Parathyroid adenoma (tissue), 2 donors: ENCODE data around the gene MPHOSPH10.
"Not testable (repeated sequence)": the region's sequence is repeated elsewhere in the genome, so short reads cannot be mapped to it uniquely, and the experiment has no call there.

ENCODE experiments used
- H2AFZ ChIP-seq: fragments of 300-600 bp; sonication (generic); one replicate; pipeline ENCODE4 v1.7.0; 2017; ENCODE audit warnings: antibody characterized with exemption, mild to moderate bottlenecking
- H3K27ac ChIP-seq: fragments of 300-600 bp; sonication (generic); one replicate; pipeline ENCODE4 v1.7.0; 2017
- H3K27me3 ChIP-seq: fragments of 300-600 bp; sonication (generic); one replicate; pipeline ENCODE4 v1.7.0; 2017; ENCODE audit warnings: low read length; ENCODE audit not compliant: control insufficient read depth, insufficient read depth
- H3K36me3 ChIP-seq: fragments of 300-600 bp; sonication (generic); one replicate; pipeline ENCODE4 v1.7.0; 2017; ENCODE audit warnings: low read length; ENCODE audit not compliant: control insufficient read depth, insufficient read depth
- H3K4me1 ChIP-seq: fragments of 300-600 bp; sonication (generic); one replicate; pipeline ENCODE4 v1.7.0; 2017; ENCODE audit warnings: control low read depth
- H3K4me2 ChIP-seq: fragments of 300-600 bp; sonication (generic); one replicate; pipeline ENCODE4 v1.7.0; 2017; ENCODE audit warnings: low read length
- H3K4me3 ChIP-seq: fragments of 300-600 bp; sonication (generic); one replicate; pipeline ENCODE4 v1.7.0; 2017; ENCODE audit warnings: low read depth, low read length
- H3K79me2 ChIP-seq: fragments of 300-600 bp; sonication (generic); one replicate; pipeline ENCODE4 v1.7.0; 2017; ENCODE audit warnings: control low read depth
- H3K9ac ChIP-seq: fragments of 300-600 bp; sonication (generic); one replicate; pipeline ENCODE4 v1.7.0; 2017; ENCODE audit warnings: mild to moderate bottlenecking
- H3K9me3 ChIP-seq: fragments of 300-600 bp; sonication (generic); one replicate; pipeline ENCODE4 v1.7.0; 2017; ENCODE audit warnings: low read length; ENCODE audit not compliant: control insufficient read depth
- CTCF ChIP-seq: fragments of 300-600 bp; sonication (generic); IDR thresholded peaks from one replicate; pipeline ENCODE4 v1.7.0; 2017; ENCODE audit warnings: antibody characterized with exemption, mild to moderate bottlenecking
- donor health status: primary hyperparathyroidism.

MPHOSPH10 gene

GRCh38 chr2:71092491-71093260 lies 37.8 kb upstream of the MPHOSPH10 start:
- not testable (repeated sequence) for H3K9me3 ChIP-seq, H3K27me3 ChIP-seq, H3K4me3 ChIP-seq, H2AFZ ChIP-seq, H3K36me3 ChIP-seq, H3K79me2 ChIP-seq, H3K4me1 ChIP-seq, H3K27ac ChIP-seq, H3K9ac ChIP-seq, H3K4me2 ChIP-seq

DNA sequence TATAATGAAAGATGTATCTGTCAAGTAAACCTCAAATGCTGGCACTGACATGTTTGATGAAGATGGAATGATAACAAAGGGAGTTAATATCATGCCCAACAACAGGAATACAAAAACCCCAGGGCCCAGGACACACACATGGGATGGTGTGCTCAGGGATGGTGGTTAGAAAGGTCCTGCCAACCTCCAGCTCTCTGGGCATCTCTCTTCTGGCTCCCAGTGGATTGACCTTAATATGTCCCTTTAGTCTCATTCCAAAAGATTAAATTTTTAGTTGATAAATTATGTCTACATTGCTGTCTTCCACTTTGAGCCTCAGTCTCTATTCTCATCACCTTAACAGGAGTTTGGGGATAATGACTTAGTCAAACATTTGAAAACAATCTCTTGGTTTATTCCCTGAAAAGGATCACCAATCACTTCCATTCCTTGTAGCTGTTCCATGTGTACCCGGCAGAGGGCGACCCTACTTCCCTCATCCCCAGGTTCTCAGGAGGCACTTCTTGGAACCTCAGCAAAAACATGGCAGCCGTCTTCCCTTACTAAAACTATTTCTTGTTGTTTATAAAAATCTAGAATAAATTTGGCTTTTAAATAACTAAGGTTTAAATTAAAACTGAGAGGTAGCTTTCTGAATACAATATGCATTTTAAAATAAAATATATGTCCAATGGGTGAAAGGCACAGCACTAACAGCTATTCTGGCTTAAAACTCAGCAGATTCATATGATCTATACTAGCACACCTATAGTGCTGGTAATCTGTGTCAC lies 30.1 kb upstream of the MPHOSPH10 start:
- H3K27me3 ChIP-seq: no peaks in the 10 kb centered on the region
- peak; percentile 78 for TF ChIP-seq CTCF
- H3K9me3 ChIP-seq: no peaks in the 10 kb centered on the region
- no peak overlapping the region for H3K27ac ChIP-seq
- H3K4me3 ChIP-seq: no peak overlapping the region
- H3K79me2 ChIP-seq: no peaks in the 10 kb centered on the region
- H3K4me1 ChIP-seq: no peaks in the 10 kb centered on the region
- H2AFZ ChIP-seq: peak overlapping the region; percentile 81
- H3K36me3 ChIP-seq: no peaks in the 10 kb centered on the region
- H3K9ac ChIP-seq: no peak overlapping the region
- H3K4me2 ChIP-seq: peak overlapping the region; percentile 12

DNA sequence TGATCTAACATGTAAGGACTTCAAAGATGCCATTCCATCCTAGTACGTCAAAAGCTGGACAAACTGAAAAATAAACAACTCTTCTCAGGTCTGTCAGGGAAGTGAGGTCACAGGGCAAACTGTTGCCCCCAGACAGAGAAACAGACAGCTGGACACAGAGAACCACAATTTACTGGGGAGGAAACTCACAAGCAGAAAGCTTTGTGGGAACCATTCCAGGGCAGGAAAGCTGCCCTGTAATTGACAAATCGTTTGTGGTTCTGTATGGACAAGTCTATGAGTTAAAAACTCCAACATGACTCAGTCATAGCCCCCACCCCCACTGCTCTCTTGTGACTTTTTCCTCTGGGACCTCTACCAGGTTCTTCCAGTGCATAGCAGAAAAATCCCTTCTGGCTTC lies 28.8 kb upstream of the MPHOSPH10 start:
- H3K79me2 ChIP-seq: no peaks in the 10 kb centered on the region
- H3K36me3 ChIP-seq: no peaks in the 10 kb centered on the region
- H3K27me3 ChIP-seq: no peaks in the 10 kb centered on the region
- no peak overlapping the region for H3K4me3 ChIP-seq
- TF ChIP-seq CTCF: no peak
- no peak overlapping the region for H3K9ac ChIP-seq
- H3K9me3 ChIP-seq: no peaks in the 10 kb centered on the region
- no peak overlapping the region for H3K4me2 ChIP-seq
- no peaks in the 10 kb centered on the region for H3K4me1 ChIP-seq
- no peak overlapping the region for H3K27ac ChIP-seq
- H2AFZ ChIP-seq: no peak overlapping the region

GRCh38 chr2:71102981-71103681 lies 27.3 kb upstream of the MPHOSPH10 start:
- Histone ChIP-seq H3K79me2 (no peaks in the 10 kb centered on the region), H3K9ac (no peak overlapping the region), H3K27me3 (no peaks in the 10 kb centered on the region), H3K9me3 (no peaks in the 10 kb centered on the region), H2AFZ (no peak overlapping the region), H3K27ac (no peak overlapping the region), H3K4me1 (no peaks in the 10 kb centered on the region), H3K4me3 (no peak overlapping the region), H3K4me2 (no peak overlapping the region), H3K36me3 (no peaks in the 10 kb centered on the region)
- TF ChIP-seq CTCF: no peak

DNA sequence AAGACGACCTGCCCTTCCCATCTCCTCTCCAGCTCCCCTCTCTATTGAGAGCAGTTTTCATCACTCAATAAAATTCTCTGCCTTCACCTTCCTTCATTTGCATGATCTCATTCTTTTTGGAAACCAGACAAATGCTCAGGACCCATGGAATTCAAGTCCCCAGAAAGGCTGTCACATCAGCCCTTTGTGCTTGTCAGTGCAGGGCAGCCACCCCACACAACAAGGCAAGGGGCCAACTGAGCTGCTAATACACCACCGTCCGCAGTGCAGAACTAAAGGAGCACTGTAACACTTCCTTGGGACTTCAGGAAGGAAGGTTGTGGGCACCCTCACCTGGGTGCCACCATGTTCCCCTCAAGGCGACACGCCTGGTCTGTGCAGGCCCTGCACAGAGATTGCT lies 26.6 kb upstream of the MPHOSPH10 start:
- H2AFZ ChIP-seq: no peak overlapping the region
- no peak overlapping the region for H3K4me3 ChIP-seq
- no peak overlapping the region for H3K9ac ChIP-seq
- no peak for TF ChIP-seq CTCF
- no peak overlapping the region for H3K27ac ChIP-seq
- no peaks in the 10 kb centered on the region for H3K4me1 ChIP-seq
- H3K9me3 ChIP-seq: no peaks in the 10 kb centered on the region
- H3K4me2 ChIP-seq: no peak overlapping the region
- H3K27me3 ChIP-seq: no peaks in the 10 kb centered on the region
- H3K79me2 ChIP-seq: no peaks in the 10 kb centered on the region
- no peaks in the 10 kb centered on the region for H3K36me3 ChIP-seq

DNA sequence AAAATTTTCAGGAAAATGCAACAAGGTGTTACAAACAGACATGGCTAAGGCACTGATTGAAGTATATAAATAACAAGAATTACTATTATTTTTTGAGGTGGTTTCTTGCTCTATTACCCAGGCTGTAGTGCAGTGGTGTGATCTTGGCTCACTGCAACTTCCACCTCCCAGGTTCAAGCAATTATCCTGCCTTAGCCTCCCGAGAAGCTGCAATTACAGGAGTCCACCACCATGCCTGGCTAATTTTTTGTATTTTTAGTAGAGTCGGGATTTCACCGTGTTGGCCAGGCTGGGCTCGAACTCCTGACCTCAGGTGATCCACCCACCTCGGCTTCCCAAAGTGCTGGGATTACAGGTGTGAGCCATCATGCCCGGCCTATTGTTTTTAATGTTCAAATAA lies 24.0 kb upstream of the MPHOSPH10 start:
- not testable (repeated sequence) for H3K4me3 ChIP-seq, H2AFZ ChIP-seq, H3K9me3 ChIP-seq, H3K9ac ChIP-seq, H3K27me3 ChIP-seq, H3K4me1 ChIP-seq, H3K4me2 ChIP-seq, H3K79me2 ChIP-seq, H3K27ac ChIP-seq, H3K36me3 ChIP-seq
